ENCODE measurements around the gene MIR17HG.

MIR17HG gene

DNA sequence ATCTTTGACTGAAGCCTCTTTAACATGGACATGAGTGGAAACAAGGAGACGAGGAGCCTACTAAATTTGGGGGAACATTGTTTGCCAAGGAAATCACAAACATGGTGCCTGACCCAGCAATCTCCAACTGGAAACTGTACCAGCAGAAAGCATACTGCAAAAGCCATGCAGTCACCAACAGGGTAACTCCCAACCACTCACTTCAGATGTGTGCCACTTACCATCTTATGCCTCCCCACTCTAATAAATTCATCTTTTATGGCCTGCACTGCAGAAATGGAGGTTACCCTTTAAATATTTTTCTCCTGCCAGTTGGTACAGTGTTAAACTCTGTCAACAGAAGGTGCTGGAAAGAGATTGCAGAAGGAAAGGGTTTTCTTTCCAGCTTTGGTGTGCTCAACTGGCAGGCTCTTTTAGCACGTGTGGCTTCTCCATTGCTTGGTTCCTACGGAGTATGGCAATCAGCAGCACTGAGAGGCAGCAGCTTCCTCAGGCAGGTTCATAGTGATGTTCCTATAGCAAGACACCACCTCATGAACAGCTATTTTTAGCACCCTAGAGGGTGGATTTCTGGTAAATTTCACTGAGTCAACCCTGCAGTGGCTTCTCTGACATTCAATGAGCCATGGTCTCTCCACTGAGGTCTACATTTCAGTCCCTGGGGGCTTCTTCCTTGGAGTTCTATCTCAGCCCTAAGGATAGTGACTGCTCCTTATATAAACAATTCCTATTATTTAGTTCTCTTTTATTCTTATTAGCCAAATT, 21.4 kb downstream of the MIR17HG start:
- no peak for DNase-seq (ENCODE audit: low read depth)

DNA sequence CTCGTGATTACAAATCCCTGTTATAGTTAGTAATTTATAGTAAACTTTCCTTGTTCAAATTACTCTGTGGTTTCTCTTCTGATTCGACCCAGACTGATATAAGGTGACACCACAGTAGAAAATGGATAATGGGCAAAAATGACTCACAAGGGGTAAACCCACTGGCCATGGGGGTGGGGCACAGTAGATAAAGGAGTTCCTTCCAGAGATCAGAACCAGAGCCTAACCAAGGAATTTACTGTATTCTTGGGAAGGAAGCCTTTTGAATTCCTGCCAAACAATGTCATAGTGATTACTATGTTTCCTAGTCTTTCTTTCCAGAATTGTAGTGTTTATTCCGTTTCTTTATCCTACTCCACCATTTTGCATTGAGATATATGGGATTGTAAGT, 21.9 kb downstream of the MIR17HG start:
- no peak for DNase-seq (ENCODE audit: low read depth)

GRCh38 chr13:91370501-91370900, 23.0 kb downstream of the MIR17HG start:
- no peak for DNase-seq (ENCODE audit: low read depth)

DNA sequence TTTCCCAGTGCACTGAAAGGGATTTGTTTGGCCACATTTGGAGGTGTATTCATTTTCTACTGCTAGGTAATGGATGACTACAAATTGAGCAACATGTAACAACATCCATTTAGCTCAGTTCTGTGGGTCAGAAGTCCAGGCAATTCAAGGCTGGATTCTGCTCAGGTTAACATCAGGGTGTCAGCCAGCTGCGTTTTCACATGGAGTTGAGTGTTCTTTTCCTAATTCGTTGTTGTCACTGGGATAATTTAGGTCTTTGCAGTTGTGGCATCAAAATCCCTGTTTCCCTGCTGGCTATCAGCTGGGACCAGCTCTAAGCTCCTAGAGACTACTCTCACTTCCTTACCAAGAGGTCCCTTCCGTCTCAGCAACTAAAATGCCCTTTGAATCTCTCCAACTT, 25.4 kb downstream of the MIR17HG start:
- DNase-seq (ENCODE audit: low read depth): no peak

GRCh38 chr13:91375116-91375729, 27.7 kb downstream of the MIR17HG start:
- DNase-seq (ENCODE audit: low read depth): no peak

- no peak for DNase-seq (ENCODE audit: low read depth)
Measured at GRCh38 chr13:91381371-91381770, 33.9 kb downstream of the MIR17HG start.

DNA sequence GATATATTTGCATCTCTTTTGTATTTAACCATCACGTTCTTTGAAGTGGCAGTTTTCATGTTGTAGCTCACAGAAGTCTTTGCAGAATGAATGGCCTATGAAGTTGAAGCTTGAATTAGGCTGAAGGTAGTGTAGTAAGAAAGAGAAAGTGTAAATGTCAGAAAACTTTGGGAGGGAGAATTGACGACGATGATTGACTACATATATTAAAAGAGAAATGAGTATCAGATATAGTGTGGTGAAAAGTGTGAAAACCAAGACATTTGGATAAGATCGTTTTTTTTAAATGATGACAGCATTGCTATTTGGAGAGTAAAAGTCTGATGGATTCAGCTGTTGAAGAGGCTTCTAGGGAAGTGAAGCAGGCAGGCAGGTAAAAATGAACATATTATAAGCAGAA, 36.3 kb downstream of the MIR17HG start:
- no peak for DNase-seq (ENCODE audit: low read depth)

DNA sequence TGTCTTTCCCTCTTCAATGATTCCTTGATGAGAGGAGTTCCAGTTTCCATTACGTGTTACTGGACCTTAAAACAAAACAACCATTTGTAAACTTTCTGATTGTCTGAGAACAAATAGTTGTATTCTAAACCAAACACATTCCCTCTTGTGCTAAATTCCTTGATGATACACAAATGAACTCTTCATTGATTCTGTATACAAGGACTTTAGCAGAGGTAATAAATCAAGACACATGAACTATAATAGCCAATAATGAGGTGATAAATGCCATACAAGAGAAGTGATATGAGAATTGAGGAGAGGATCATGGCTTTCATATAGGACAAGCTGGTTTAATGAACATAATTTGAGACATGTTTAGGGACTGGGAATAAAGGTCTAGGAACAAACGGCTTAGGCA, 37.4 kb downstream of the MIR17HG start:
- no peak for DNase-seq (ENCODE audit: low read depth)

- no peak for DNase-seq (ENCODE audit: low read depth)
Measured at GRCh38 chr13:91389186-91389585, 41.7 kb downstream of the MIR17HG start.

GRCh38 chr13:91397595-91397994, 50.1 kb downstream of the MIR17HG start:
- no peak for DNase-seq (ENCODE audit: low read depth)

DNA sequence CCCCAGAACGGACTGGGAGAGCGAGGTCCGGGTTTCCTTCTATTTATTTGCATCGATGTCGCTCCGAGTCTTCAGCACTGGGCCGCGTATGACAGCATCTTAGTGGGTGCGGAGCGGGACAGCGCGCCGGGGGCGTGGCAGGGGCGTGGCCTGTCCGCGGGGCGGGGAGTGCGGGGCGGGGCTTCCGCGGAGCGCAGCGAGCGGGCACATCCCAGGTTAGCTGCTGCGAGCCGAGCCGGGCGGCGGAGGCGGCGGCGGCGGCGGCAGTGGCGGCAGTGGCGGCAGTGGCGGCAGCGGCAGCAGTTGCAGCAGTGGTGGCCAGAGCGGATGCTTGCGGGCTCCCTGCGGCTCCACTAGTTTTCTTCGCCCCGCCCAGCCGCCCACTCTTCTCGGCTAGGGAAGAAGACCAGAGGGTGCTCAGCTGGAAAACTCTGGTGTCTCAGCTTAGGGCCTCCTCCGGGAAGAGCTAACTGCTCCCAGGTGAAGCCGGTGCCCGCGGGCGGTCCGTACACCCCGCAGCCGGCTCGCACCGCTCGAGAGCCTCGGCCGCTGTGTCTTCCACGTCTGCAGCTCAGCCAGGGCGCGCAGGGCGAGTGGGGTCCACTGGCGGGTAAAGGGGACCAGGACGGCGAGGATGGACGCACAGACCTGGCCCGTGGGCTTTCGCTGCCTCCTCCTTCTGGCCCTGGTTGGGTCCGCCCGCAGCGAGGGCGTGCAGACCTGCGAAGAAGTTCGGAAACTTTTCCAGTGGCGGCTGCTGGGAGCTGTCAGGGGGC, 51.1 kb downstream of the MIR17HG start, which contains the start of gene GPC5:
TSS of gene GPC5 (plus strand) at position 209 of the 776 bp plus-strand sequence.
- peak; percentile 61 for DNase-seq (ENCODE audit: low read depth)

GRCh38 chr13:91399189-91400062, 51.9 kb downstream of the MIR17HG start:
- no peak for DNase-seq (ENCODE audit: low read depth)

DNA sequence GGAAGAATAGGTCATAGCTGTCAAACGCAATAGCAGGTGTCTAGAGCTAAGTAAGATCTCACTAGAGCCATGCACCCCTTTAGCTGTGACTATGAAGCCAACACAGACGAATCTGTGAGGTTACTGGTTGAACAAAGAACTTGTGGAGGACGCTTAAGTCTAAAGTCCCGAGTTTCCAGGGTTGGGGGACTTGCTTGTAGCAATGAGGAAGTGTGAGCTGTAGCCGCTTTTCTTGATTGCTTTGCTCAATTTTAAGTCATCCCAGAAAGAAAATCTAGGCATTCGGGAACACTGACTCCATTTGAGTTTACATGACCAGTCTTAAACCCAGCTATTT, 52.5 kb downstream of the MIR17HG start:
- DNase-seq (ENCODE audit: low read depth): no peak

DNA sequence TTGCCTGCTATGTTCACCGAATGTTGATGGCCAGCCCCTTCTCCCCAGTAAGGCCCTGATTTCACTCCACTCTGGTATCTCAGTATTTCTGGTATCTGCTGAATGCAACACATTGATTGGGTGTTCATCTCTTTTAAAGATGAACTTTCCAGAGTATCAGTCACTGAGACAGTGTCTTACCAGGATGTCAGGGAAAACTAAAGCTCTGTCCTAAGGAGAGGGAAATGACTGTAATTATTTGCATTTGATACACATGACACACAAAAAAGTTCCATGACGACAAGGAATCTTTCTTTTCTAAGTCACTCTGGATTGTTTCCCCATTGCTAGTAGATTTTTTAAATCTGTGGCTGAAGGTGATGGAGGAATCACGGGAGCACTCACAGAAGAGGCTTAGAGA, 53.2 kb downstream of the MIR17HG start:
- no peak for DNase-seq (ENCODE audit: low read depth)

GRCh38 chr13:91401920-91402319, 54.4 kb downstream of the MIR17HG start:
- no peak for DNase-seq (ENCODE audit: low read depth)
